ENCODE results near the gene PTPRH.

DNA sequence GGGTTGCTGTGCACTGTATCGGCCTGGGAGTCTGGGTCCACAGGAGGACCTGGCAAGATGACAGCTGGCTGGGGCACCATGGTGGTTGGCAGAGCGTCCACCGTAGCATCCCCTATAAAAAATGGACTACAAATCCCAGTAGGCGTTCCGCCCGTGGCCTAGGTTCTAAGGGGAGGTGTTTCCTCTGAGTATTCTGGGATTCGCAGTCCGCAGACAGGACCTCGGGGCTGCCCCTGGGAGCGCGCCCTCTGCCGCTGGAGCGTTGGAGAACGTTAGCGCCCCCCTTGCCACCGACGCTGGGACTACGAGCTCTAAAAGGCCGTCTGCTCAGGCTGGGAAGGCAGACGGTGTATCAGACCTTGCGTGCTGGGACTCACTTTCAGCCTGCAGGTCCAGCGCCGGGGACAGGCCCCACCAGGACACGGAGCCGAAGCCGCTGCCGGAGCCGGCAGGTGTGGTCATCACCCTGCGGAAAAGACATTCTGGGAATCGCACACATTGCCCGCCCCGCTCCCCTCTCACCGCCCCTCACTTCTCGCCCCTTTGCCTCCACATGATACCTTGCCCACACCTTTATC, 43.3 kb downstream of the PTPRH start:
- TF ChIP-seq GABPA (IDR thresholded peaks at IDR 0.05; ENCODE audit: low read depth) (no peak), POLR2AphosphoS5 (IDR thresholded peaks at IDR 0.05; ENCODE audit: low read depth) (no peak)
- TF ChIP-seq, protein P1, sequence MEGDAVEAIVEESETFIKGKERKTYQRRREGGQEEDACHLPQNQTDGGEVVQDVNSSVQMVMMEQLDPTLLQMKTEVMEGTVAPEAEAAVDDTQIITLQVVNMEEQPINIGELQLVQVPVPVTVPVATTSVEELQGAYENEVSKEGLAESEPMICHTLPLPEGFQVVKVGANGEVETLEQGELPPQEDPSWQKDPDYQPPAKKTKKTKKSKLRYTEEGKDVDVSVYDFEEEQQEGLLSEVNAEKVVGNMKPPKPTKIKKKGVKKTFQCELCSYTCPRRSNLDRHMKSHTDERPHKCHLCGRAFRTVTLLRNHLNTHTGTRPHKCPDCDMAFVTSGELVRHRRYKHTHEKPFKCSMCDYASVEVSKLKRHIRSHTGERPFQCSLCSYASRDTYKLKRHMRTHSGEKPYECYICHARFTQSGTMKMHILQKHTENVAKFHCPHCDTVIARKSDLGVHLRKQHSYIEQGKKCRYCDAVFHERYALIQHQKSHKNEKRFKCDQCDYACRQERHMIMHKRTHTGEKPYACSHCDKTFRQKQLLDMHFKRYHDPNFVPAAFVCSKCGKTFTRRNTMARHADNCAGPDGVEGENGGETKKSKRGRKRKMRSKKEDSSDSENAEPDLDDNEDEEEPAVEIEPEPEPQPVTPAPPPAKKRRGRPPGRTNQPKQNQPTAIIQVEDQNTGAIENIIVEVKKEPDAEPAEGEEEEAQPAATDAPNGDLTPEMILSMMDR (IDR thresholded peaks at IDR 0.05; ENCODE audit: insufficient read depth, low read length), result peak; percentile 52
- TF ChIP-seq, protein P2, sequence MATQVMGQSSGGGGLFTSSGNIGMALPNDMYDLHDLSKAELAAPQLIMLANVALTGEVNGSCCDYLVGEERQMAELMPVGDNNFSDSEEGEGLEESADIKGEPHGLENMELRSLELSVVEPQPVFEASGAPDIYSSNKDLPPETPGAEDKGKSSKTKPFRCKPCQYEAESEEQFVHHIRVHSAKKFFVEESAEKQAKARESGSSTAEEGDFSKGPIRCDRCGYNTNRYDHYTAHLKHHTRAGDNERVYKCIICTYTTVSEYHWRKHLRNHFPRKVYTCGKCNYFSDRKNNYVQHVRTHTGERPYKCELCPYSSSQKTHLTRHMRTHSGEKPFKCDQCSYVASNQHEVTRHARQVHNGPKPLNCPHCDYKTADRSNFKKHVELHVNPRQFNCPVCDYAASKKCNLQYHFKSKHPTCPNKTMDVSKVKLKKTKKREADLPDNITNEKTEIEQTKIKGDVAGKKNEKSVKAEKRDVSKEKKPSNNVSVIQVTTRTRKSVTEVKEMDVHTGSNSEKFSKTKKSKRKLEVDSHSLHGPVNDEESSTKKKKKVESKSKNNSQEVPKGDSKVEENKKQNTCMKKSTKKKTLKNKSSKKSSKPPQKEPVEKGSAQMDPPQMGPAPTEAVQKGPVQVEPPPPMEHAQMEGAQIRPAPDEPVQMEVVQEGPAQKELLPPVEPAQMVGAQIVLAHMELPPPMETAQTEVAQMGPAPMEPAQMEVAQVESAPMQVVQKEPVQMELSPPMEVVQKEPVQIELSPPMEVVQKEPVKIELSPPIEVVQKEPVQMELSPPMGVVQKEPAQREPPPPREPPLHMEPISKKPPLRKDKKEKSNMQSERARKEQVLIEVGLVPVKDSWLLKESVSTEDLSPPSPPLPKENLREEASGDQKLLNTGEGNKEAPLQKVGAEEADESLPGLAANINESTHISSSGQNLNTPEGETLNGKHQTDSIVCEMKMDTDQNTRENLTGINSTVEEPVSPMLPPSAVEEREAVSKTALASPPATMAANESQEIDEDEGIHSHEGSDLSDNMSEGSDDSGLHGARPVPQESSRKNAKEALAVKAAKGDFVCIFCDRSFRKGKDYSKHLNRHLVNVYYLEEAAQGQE (IDR thresholded peaks at IDR 0.05; ENCODE audit: insufficient replicate concordance, low read depth), result no peak

Measured in HL-60 (cell line).